GM19240 (cell line): ENCODE measurements around the gene MSRB1.

ENCODE experiments used
- DNase-seq: peaks from one replicate; pipeline ENCODE4 v3.0.0; 2011; ENCODE audit warnings: low spot score; ENCODE audit not compliant: insufficient read length

MSRB1 gene

DNA sequence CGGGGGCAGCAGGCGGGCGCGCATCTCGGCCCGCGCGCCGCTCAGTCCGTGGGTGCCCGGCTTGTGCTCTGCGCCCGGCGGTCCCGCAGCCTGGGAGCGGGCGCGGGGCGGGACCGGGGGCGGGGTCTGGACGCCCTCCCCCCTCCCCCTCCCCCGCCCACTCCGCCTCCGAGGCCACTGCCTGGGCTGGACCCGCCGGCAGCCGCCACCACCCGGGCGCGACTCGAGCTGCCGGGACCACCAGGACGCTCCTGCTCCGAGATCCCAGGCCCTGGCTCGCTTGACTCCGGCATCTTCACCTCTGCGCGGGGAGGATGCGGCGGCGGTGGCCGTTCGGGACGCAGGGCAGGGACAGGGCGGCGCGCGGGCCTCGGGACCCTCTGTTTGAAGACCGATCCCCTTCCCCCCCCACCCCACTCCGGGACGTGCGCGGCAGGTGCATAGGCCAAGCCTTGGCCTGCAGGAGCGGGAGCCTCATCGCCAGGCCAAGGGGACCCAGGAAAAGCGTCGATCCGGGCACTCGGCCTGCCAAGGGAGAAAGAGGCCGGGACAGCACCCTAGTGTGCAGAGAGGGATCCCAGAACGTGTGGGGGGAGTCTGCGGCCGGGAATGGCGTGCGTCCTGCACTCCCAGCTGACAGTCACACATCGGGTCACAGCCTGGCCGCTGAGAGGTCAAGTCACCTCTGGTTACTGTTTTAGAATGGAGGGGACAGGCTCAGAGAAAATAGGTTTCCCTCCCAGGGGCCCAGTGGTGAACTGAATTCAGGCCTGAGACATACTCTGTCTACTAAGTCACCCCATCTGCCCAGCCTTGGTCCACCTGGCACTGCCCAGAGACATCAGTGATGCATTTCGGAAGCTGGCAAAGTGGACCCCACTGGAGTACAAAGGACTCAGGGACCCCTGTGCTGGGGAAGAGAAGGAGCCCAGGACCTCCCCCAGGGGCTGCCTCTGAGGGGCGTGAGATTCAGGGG is 24.4 kb downstream of the MSRB1 start, which contains the start of gene HS3ST6:
Gene HS3ST6, minus strand, starts transcription at position 65 of the 976 bp plus-strand sequence. CDS start 92 bp downstream, outside the sequence.
- DNase-seq: no peak

DNA sequence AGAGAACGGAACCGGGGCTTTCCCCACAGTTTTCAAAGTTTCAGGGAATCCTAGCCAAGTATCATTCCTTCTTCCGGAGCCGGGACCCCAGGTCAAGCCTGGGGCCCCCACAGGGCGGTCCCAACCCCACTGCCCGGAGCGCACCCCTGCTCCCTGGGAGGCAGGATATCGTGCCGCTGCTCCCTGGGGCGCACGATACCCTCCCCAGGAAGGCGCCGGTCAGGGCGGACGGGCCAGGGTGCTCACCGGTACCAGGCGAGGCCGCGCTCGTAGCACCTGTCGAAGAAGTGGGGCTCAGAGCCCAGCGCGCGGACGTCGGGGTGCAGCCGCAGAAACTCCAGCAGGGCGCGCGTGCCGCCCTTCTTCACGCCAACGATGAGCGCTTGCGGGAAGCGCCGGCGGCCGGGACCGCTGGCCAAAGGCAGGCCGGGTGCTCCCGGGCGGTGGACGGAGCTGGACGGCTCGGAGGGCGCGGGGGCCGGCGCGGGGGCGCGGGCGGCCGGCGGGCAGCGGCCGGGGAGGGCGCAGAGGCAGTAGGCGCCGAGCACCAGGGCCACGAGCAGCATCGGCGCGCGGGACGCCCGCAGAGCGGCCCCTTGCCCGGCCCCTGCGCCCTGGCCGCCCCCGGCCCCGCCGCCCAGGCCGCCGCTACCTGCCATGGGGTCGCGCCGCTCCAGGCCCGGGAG is 25.2 kb downstream of the MSRB1 start:
- no peak for DNase-seq

GRCh38 chr16:1917056-1917664 is 25.8 kb downstream of the MSRB1 start:
- DNase-seq: no peak

GRCh38 chr16:1916640-1916990 is 26.4 kb downstream of the MSRB1 start:
- DNase-seq: no peak

DNA sequence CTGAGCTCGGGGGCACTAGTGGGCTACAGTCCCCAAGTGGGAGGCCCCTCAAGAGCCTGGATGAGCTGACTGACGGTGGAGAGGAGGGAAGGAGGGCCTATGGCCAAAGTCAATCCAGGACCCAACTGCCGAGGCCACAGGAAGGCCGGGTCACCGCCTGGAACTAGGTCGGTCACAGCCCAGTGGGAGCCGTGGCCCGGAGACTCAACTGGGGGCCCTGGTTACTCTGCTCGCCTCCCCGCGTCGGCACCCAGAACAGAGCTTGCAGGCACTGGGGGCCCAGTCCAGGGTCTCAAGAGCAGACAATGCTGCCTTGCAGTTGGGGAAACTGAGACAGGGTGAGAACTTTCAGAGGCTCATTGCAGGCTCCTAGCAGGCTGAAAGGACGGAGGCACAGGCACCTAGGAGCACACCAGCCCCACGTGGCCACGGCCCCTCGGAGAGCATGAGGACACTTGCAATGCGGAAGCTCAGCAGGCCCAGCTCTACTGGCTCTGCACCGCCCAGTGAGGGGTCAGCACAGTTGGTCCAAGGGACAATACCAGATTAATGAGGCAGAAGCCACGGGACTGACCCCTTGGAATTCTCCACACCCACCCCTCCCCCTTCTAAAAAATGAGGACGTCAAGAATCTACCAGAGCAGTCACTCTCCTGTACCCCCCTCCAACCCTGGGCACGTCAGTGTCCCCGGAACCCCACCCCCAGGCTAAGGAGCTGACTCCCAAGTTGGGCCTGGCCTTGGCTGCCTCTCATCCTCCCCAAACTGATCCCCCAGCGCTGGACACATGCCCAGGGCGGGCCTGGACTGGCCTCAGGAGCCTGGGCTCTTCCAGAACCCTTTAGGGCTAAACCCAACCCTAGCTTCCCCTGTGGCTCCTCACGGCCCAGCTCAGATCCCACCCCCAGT is 27.0 kb downstream of the MSRB1 start:
- no peak for DNase-seq

GRCh38 chr16:1914988-1915387 is 28.0 kb downstream of the MSRB1 start:
- no peak for DNase-seq

- no peak for DNase-seq
These were observed 28.9 kb downstream of the MSRB1 start for GRCh38 chr16:1914084-1914608.

- DNase-seq: no peak
These were observed 29.5 kb downstream of the MSRB1 start for GRCh38 chr16:1913327-1914083.

DNA sequence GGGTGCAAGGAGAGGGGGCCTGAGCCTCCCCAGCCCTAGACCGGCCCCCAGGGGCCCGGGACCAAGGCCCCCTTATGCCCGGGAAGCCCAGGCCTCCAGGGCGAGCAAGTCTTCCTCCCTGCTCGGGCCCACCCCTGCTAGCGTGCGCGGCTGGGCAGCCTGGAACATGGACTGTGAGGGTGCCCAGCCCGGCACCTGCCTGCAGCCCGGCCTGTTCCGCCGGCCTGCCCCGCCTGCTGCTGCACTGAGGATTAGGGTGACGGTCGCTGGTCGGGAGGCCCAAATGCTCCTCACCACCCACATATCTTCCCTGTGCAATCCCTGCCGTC is 30.8 kb downstream of the MSRB1 start:
- DNase-seq: no peak

- DNase-seq: no peak
These were observed 31.4 kb downstream of the MSRB1 start for GRCh38 chr16:1911467-1912214.

DNA sequence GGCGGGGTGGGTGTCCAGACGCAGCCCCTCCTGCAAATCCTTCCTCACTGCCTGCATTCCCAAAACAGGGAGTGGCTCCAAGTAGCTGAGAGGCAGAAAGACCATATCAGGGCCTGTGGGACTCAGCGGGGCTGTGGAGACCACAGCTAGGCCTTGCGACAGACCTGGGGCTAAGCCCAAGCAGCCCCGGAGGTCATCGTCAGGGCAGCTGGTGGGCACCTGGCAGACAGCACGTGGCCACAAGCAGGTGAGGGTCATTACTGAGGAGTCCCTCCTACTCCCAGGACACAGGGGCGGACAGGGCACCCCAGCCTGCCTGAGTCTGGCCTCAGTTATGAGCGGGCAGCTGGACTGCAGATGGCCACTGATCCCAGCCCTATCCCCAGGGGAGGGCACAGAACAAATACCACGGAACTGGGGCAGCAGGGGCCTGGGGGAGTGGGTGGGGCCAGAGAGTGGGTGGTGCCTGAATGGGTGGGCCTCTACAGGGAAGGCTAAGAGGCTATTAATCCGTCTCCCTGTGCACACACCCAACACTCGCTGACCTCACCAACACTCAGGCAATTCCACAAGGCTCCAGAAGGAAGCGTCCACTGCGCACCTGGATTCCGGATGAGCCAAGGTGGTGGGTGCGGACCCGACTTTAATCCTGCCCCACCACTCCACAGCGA is 33.3 kb downstream of the MSRB1 start:
- no peak for DNase-seq

- DNase-seq: no peak
These were observed 34.0 kb downstream of the MSRB1 start for GRCh38 chr16:1908983-1909382.

GRCh38 chr16:1908184-1908583 is 34.8 kb downstream of the MSRB1 start:
- DNase-seq: no peak

- DNase-seq: no peak
These were observed 35.7 kb downstream of the MSRB1 start for GRCh38 chr16:1907226-1907860.

DNA sequence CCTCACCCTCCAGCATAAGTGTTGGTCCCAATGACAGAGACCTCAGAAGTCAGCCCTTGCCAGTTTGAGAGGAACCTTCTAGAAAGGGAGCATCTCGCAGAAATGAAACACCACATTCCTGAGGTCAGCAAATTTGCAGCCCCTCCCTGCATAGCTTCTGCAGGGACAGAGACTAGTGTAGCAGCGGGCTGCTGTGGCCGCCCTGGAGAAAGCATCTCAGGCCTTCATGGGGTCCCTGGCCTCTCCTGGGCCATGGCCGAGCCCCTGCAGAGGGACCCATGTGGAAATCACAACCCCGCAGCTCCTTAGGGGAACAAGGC is 36.2 kb downstream of the MSRB1 start:
- DNase-seq: no peak

- DNase-seq: no peak
These were observed 36.7 kb downstream of the MSRB1 start for GRCh38 chr16:1906055-1906845.
